ENCODE data around the gene NOL9. TPM values are rescaled to one million over a fixed set of nuclear protein-coding genes. Genes with fewer than 3 reads are reported as not detected.

NOL9 gene
- polyA plus RNA-seq, 1 donor = 28.3 TPM

GRCh38 chr1:6489799-6490180 lies 64.5 kb downstream of the NOL9 start:
- no peak for DNase-seq

GRCh38 chr1:6489383-6489765 lies 64.9 kb downstream of the NOL9 start:
- DNase-seq = no peak

- no peak for DNase-seq
These were observed 65.5 kb downstream of the NOL9 start for GRCh38 chr1:6488602-6489382.

GRCh38 chr1:6487804-6488484 lies 66.4 kb downstream of the NOL9 start:
- DNase-seq = no peak

- DNase-seq = peak; percentile 91
These were observed 67.8 kb downstream of the NOL9 start for GRCh38 chr1:6486433-6487011.

- no peak for DNase-seq
These were observed 68.9 kb downstream of the NOL9 start for GRCh38 chr1:6485168-6486101.

- no peak for DNase-seq
These were observed 69.5 kb downstream of the NOL9 start for GRCh38 chr1:6484826-6485167.

- no peak for DNase-seq
These were observed 70.6 kb downstream of the NOL9 start for GRCh38 chr1:6483761-6484117.

GRCh38 chr1:6483017-6483760 lies 71.1 kb downstream of the NOL9 start:
- no peak for DNase-seq

GRCh38 chr1:6481820-6482219 lies 72.5 kb downstream of the NOL9 start:
- no peak for DNase-seq

- DNase-seq = no peak
These were observed 77.1 kb downstream of the NOL9 start for GRCh38 chr1:6477039-6477820.

- no peak for DNase-seq
These were observed 77.8 kb downstream of the NOL9 start for GRCh38 chr1:6476483-6476882.

GRCh38 chr1:6475381-6476133 lies 78.8 kb downstream of the NOL9 start:
- DNase-seq = no peak

- DNase-seq = no peak
These were observed 79.5 kb downstream of the NOL9 start for GRCh38 chr1:6474815-6475282.

GRCh38 chr1:6473974-6474814 lies 80.1 kb downstream of the NOL9 start:
- no peak for DNase-seq

GRCh38 chr1:6473156-6473555 lies 81.2 kb downstream of the NOL9 start:
- no peak for DNase-seq

GRCh38 chr1:6472391-6472790 lies 81.9 kb downstream of the NOL9 start:
- no peak for DNase-seq

- DNase-seq = no peak
These were observed 82.3 kb downstream of the NOL9 start for GRCh38 chr1:6471970-6472368.
